MG63 (cell line): ENCODE results near the gene CTNNA2. TPM values are rescaled to one million over a fixed set of nuclear protein-coding genes. Genes with fewer than 3 reads are reported as not detected.
A peak's percentile ranks its signal among the peaks of the same experiment; 100 is the strongest.

ENCODE experiments used
- DNase-seq: peaks from one replicate; pipeline ENCODE4 v3.0.0-alpha.2; 2020
- H3K27me3 ChIP-seq: fragments of 250-450 bp; sonication (Bioruptor Pico); 2 replicates; pipeline ENCODE4 v1.5.1; 2020; ENCODE audit warnings: mild to moderate bottlenecking, moderate library complexity
- H3K36me3 ChIP-seq: fragments of 250-450 bp; sonication (Bioruptor Pico); 2 replicates; pipeline ENCODE4 v1.5.1; 2020; ENCODE audit warnings: mild to moderate bottlenecking, moderate library complexity
- H3K4me3 ChIP-seq: fragments of 250-450 bp; sonication (Bioruptor Pico); 2 replicates; pipeline ENCODE4 v1.5.1; 2020; ENCODE audit warnings: mild to moderate bottlenecking, moderate library complexity
- H3K9me3 ChIP-seq: fragments of 250-450 bp; sonication (Bioruptor Pico); 2 replicates; pipeline ENCODE4 v1.5.1; 2020; ENCODE audit warnings: mild to moderate bottlenecking, moderate library complexity
- total RNA-seq: library from RNA; depleted of rRNA; stranded (reverse); fragments of >200 nt; shearing (Covaris generic); gene quantifications from 2 replicates; pipeline ENCODE4 v1.2.3, GENCODE V29; 2014; ENCODE audit warnings: low replicate concordance

Gene CTNNA2
- total RNA-seq, 1 experiment from 2014 or later: not detected

GRCh38 chr2:79993144-79993543, 480.3 kb downstream of the CTNNA2 start:
- no peak for DNase-seq
- H3K9me3 ChIP-seq: no peaks in the 10 kb centered on the region
- no peak overlapping the region for H3K4me3 ChIP-seq

GRCh38 chr2:79994161-79994560, 481.3 kb downstream of the CTNNA2 start:
- H3K36me3 ChIP-seq: no peaks in the 10 kb centered on the region
- no peak overlapping the region for H3K4me3 ChIP-seq
- no peak for DNase-seq
- no peaks in the 10 kb centered on the region for H3K9me3 ChIP-seq
- H3K27me3 ChIP-seq: no peaks in the 10 kb centered on the region

More at GRCh38 chr2:79993144-79993543, 480.3 kb downstream of the CTNNA2 start:
- H3K36me3 ChIP-seq: no peaks in the 10 kb centered on the region
- H3K27me3 ChIP-seq: no peaks in the 10 kb centered on the region

- DNase-seq: no peak
- Histone ChIP-seq H3K4me3 (no peak overlapping the region), H3K36me3 (no peaks in the 10 kb centered on the region), H3K9me3 (no peaks in the 10 kb centered on the region), H3K27me3 (no peaks in the 10 kb centered on the region)
Measured at GRCh38 chr2:79994965-79995364, 482.1 kb downstream of the CTNNA2 start.

DNA sequence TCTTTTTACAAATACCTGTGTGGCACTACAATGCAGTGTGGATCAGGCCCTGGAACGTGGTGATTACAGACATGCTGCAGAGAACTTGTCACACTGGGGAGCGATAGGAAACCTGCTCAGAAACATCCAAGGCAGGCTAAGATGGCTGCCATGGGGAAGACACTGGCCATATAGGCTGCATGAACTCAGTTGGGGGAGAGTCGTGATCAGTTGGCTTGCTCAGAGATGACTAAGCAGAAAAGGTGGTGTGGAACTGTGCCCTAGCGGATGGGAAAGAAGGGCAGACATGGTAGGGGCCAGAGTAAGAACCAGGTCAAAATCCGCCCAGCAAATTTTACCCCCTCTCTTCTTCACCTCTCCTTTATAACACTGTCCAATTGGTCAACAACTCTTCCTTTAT, 483.9 kb downstream of the CTNNA2 start:
- Histone ChIP-seq H3K27me3 (no peaks in the 10 kb centered on the region), H3K4me3 (no peak overlapping the region)

GRCh38 chr2:80001701-80002101, 488.9 kb downstream of the CTNNA2 start:
- DNase-seq: peak; percentile 9
- no peaks in the 10 kb centered on the region for H3K36me3 ChIP-seq
- H3K27me3 ChIP-seq: no peaks in the 10 kb centered on the region
- no peaks in the 10 kb centered on the region for H3K9me3 ChIP-seq
- H3K4me3 ChIP-seq: no peak overlapping the region

More for the DNA sequence above, 483.9 kb downstream of the CTNNA2 start:
- Histone ChIP-seq H3K9me3 (no peaks in the 10 kb centered on the region), H3K36me3 (no peaks in the 10 kb centered on the region)
- DNase-seq: no peak

DNA sequence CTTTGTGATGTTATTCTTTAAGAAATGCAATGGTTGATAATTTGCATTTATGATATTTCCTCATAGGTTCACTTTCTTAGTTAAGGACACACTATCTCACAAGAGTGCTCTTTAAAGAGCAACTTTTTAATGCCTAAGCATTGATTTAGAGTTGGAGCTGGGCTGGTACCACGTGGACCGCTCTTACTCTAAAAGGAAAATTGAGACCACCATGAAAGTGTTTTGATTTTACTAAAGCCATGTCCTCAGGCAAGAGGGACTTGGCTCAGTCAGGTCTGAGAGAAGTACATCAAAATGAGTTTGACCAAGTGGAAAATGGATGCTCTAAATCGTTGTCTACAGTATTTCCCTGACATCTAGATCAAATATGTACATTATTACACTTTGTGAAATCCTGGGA, 489.3 kb downstream of the CTNNA2 start:
- no peak for DNase-seq
- Histone ChIP-seq H3K27me3 (no peaks in the 10 kb centered on the region), H3K4me3 (no peak overlapping the region), H3K36me3 (no peaks in the 10 kb centered on the region), H3K9me3 (no peaks in the 10 kb centered on the region)

DNA sequence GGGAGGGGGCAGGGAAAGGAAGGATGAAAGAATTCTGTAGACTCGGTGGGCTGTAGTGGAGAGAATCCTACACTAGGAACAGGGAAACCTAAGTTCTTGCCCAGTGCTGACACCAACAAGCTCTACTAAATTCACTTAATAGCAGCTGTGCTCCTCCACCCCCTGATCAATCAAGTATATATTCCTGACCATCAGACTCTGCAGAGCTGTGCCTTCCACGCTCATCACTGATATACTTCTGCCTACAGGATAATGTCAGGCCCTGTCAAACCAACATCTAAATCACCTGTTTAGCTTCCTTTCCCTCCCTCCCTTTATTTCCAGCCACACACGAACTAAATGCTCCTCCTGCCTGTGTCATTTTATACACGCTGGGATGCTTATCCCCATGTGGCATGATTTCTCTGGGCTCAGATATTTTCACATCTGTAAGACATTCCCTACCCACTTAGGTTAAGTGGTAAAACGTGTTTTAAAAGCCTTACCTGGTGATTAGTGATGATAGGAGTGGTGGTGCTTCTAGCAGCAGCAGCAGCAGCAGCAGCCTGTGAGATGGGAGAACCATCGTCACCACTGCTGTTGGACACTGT, 489.8 kb downstream of the CTNNA2 start:
- no peak overlapping the region for H3K4me3 ChIP-seq
- DNase-seq: no peak
- no peaks in the 10 kb centered on the region for H3K27me3 ChIP-seq
- no peaks in the 10 kb centered on the region for H3K9me3 ChIP-seq
- no peaks in the 10 kb centered on the region for H3K36me3 ChIP-seq

- no peaks in the 10 kb centered on the region for H3K27me3 ChIP-seq
- no peaks in the 10 kb centered on the region for H3K9me3 ChIP-seq
- H3K4me3 ChIP-seq: no peak overlapping the region
- H3K36me3 ChIP-seq: no peaks in the 10 kb centered on the region
- no peak for DNase-seq
Measured at GRCh38 chr2:80007777-80008503, 495.1 kb downstream of the CTNNA2 start.

DNA sequence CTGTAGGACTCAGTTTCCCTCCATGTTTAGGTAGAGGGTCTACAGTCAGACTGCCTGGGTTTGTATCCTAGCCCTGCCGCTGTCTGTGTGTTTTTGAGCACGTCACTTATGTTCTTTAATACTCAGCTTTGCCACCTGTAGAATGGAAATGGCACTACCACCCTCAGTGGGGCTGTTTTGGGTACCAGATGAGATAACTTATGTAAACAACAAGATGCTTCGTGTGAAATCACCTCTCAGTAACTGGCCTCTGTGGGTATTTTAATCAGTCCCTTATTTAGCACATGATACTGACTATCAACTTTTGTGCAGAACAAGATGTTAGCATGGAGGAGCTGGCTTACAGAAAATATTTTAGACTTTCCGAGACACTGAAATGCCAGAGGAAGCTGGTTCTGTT, 495.7 kb downstream of the CTNNA2 start:
- Histone ChIP-seq H3K4me3 (no peak overlapping the region), H3K9me3 (no peaks in the 10 kb centered on the region), H3K27me3 (no peaks in the 10 kb centered on the region), H3K36me3 (no peaks in the 10 kb centered on the region)
- no peak for DNase-seq

- H3K4me3 ChIP-seq: no peak overlapping the region
- H3K36me3 ChIP-seq: no peaks in the 10 kb centered on the region
- no peaks in the 10 kb centered on the region for H3K9me3 ChIP-seq
- DNase-seq: no peak
- no peaks in the 10 kb centered on the region for H3K27me3 ChIP-seq
Measured at GRCh38 chr2:80009211-80009610, 496.4 kb downstream of the CTNNA2 start.

DNA sequence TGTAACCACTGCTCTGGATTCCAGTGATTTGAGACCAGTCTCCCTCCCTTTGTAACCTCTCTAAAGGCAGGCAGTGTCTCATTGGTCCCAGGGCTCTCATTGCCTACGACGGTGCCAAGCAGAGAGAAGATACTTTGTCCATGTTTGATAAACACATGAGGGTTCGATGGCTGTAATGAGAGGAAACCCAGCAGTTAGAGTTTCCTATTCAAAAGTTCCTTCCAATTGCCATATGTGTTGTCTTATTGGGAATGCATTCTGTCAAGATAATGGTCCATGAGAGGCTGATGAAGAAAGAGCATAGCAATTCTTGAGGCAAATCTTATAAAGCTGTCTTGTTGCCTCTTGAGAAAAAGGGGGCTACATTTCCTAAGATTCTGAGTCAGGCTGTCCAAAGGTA, 499.2 kb downstream of the CTNNA2 start:
- no peaks in the 10 kb centered on the region for H3K36me3 ChIP-seq
- no peaks in the 10 kb centered on the region for H3K27me3 ChIP-seq
- H3K9me3 ChIP-seq: no peaks in the 10 kb centered on the region
- no peak overlapping the region for H3K4me3 ChIP-seq
- DNase-seq: no peak

DNA sequence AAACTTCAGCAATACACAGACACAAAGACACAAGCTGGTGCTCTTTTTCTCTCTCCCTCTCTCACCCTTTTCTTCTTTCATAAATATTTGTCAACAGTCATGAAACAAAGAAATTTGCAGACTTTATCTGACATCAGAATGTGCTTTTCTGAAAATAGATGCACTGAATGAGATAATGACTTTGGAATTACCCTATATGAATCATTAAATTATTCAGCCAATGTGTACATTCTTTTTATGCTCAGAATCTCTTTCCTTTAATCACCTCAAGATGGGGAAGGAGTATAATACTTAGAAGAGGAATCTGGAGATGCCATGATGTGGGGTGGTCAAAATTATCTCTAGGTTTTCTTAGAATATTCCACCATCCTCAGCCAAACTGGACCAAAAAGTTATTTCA, 501.8 kb downstream of the CTNNA2 start:
- DNase-seq: no peak
- no peak overlapping the region for H3K4me3 ChIP-seq
- H3K36me3 ChIP-seq: no peaks in the 10 kb centered on the region
- H3K9me3 ChIP-seq: no peaks in the 10 kb centered on the region
- H3K27me3 ChIP-seq: no peaks in the 10 kb centered on the region

GRCh38 chr2:80016171-80016570, 503.3 kb downstream of the CTNNA2 start:
- DNase-seq: no peak

DNA sequence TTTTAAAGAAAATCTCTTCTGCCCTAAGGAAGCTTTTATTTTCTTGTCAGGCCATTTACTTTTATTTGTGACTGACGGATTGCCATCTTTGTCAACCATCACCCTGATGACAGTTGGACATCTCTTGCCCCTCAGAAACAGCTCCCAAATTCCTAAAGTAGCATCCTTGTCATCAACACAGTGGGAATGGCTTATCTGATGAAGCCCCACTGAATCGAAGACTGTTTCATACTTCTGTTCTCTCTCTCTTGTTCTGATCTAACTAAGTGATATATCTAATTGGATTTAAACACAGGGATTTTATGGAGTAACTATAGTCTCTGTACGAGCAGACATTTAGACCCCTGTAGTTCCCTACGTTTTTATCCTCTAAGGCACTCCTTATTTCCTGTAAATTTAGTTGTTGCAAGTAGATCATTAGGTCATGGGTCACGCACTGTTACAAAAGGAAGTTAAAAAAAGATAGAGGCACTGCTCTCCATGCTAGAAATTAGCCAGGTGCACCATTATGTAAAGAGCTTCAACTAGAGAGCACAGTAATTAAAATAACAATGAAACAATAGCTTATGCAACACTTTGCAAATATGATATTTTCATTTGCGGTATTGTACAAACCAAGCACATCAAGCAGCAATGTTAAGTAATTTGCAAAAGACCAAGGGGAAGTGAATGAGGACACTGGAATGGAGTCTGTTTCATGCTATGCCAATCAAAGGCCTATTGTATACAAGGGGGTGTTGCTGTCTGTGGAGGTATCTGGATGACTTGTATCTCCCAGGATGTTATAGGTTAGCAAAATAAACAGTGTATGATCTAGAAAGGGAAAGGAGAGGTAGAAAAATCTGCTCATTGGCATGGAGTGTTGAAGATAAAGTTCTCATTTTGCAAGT, 507.0 kb downstream of the CTNNA2 start:
- Histone ChIP-seq H3K4me3 (no peak overlapping the region), H3K9me3 (no peaks in the 10 kb centered on the region), H3K27me3 (no peaks in the 10 kb centered on the region), H3K36me3 (no peaks in the 10 kb centered on the region)
- no peak for DNase-seq

More at GRCh38 chr2:80016171-80016570, 503.3 kb downstream of the CTNNA2 start:
- H3K4me3 ChIP-seq: no peak overlapping the region
- no peaks in the 10 kb centered on the region for H3K36me3 ChIP-seq
- no peaks in the 10 kb centered on the region for H3K27me3 ChIP-seq
- no peaks in the 10 kb centered on the region for H3K9me3 ChIP-seq

GRCh38 chr2:80022018-80022417, 509.2 kb downstream of the CTNNA2 start:
- Histone ChIP-seq H3K36me3 (no peaks in the 10 kb centered on the region), H3K9me3 (no peaks in the 10 kb centered on the region), H3K27me3 (no peaks in the 10 kb centered on the region), H3K4me3 (no peak overlapping the region)
- no peak for DNase-seq

GRCh38 chr2:80026040-80026729, 513.3 kb downstream of the CTNNA2 start:
- no peak for DNase-seq
- Histone ChIP-seq H3K36me3 (no peaks in the 10 kb centered on the region), H3K4me3 (no peak overlapping the region), H3K9me3 (no peaks in the 10 kb centered on the region), H3K27me3 (no peaks in the 10 kb centered on the region)

DNA sequence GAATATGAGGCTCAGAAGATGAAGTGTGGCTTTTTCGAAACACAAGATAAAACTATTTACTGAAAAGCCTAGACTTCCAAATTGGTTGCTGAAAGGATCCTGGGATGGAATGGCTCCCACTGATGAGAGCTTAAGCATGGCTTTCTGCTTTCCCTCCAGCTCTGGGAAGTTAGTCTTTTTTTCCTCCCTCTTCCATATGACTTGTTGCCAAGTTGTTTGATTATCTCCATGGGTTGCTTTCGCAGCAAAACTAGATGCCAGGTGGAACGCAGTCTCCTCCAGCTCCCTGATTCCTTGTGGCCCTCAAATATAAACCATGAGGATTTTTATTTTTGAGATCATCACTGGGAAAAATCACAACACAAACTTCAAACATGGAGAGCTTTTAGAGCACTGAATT, 515.2 kb downstream of the CTNNA2 start:
- Histone ChIP-seq H3K27me3 (no peaks in the 10 kb centered on the region), H3K36me3 (no peaks in the 10 kb centered on the region), H3K9me3 (no peaks in the 10 kb centered on the region), H3K4me3 (no peak overlapping the region)
- no peak for DNase-seq
